ENCODE results near the gene HSD17B1.

DNA sequence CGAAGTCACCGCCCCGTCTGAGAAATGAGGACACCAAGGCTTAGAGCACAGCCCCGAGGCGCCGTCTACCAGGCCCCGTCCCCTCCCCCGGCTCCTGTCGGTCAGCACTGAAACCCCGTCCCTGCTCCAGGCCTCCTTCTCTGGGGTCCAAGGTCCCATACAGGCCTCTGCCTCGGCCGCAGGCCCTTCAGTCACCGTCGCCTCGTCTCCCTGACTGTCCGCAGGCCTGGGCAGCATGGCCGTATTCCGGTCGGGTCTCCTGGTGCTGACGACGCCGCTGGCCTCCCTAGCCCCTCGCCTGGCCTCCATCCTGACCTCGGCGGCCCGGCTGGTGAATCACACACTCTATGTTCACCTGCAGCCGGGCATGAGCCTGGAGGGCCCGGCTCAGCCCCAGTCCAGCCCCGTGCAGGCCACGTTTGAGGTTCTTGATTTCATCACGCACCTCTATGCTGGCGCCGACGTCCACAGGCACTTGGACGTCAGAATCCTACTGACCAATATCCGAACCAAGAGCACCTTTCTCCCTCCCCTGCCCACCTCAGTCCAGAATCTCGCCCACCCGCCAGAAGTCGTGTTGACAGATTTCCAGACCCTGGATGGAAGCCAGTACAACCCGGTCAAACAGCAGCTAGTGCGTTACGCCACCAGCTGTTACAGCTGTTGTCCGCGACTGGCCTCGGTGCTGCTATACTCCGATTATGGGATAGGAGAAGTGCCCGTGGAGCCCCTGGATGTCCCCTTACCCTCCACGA is 9.8 kb downstream of the HSD17B1 start:
- TF ChIP-seq, protein P1, sequence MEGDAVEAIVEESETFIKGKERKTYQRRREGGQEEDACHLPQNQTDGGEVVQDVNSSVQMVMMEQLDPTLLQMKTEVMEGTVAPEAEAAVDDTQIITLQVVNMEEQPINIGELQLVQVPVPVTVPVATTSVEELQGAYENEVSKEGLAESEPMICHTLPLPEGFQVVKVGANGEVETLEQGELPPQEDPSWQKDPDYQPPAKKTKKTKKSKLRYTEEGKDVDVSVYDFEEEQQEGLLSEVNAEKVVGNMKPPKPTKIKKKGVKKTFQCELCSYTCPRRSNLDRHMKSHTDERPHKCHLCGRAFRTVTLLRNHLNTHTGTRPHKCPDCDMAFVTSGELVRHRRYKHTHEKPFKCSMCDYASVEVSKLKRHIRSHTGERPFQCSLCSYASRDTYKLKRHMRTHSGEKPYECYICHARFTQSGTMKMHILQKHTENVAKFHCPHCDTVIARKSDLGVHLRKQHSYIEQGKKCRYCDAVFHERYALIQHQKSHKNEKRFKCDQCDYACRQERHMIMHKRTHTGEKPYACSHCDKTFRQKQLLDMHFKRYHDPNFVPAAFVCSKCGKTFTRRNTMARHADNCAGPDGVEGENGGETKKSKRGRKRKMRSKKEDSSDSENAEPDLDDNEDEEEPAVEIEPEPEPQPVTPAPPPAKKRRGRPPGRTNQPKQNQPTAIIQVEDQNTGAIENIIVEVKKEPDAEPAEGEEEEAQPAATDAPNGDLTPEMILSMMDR (conservative IDR thresholded peaks at IDR 0.05; ENCODE audit: low read depth, low read length) = no peak
- no peak for TF ChIP-seq EZH2 (IDR thresholded peaks at IDR 0.05; ENCODE audit: low read length, unreplicated experiment)

All from PC-3 (cell line).